ENCODE measurements around the gene HMG20B. TPM values are rescaled to one million over a fixed set of nuclear protein-coding genes. Genes with fewer than 3 reads are reported as not detected.

Gene HMG20B
- polyA plus RNA-seq, 1 donor from 2014 or later, result 22.6 TPM

DNA sequence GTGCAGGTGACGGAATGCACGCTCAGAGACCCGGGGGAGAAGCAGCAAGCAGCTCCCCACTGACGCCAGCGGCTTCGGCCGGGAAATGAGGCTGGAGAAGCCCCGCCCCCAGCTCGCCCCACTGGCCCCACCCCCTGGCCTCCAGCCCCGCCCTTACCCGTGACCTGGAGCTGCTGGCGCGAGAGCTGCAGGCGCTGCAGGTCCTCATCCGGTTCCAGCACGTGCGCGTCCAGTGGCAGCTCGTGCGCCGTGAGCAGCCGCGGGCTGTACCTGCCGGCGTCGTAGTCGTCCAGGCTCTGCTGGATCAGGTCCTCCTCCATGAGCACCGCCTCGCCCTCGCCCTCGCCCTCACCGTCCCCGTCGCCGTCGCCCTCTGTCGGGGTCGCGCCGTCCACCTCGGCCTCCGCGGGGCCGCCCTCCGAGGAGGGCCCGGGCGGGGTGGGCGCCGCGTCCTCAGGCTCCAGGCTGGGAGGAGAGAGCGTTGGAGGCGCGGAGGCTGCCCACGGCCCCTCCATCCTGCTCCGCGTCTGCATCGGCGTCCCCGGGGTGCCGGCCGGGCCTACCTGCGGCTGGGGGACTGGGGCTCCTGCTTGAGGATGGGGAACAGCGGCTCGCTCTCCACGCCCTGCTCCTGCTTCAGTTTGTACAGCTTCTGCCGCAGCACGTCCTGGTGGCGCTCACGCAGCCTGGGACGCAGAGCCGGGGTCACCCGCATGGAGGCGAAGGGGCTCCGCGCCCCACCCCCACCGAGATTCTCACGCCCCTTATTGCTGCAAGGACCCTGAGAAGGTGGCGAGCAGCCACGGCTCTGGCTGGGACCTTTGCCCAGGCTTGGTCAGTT is 40.4 kb downstream of the HMG20B start:
- Histone ChIP-seq H3K36me3 (ENCODE audit: insufficient read depth, low read length) (no peaks in the 10 kb centered on the region), H3K27me3 (ENCODE audit: insufficient read depth, low read depth, low read length) (peaks cover under 1% of the 10 kb centered on the region), H3K79me2 (replicated peaks; ENCODE audit: insufficient read depth, low read length) (no peaks in the 10 kb centered on the region), H4K20me1 (ENCODE audit: insufficient read depth) (no peaks in the 10 kb centered on the region), H3F3A (ENCODE audit: insufficient read depth, low read length, poor library complexity, severe bottlenecking) (no peaks in the 10 kb centered on the region), H2AFZ (ENCODE audit: low read depth, low read length) (no peak overlapping the region), H3K4me2 (ENCODE audit: low read length) (no peak overlapping the region), H3K4me3 (ENCODE audit: low read length) (no peak overlapping the region), H3K27ac (ENCODE audit: low read length) (no peak overlapping the region), H3K9me3 (ENCODE audit: low read length) (no peaks in the 10 kb centered on the region), H3K9ac (ENCODE audit: low read length) (no peak overlapping the region), H3K9me2 (ENCODE audit: insufficient read depth, low read length) (no peaks in the 10 kb centered on the region)
- no peak for TF ChIP-seq SMC3 (conservative IDR thresholded peaks at IDR 0.05; ENCODE audit: poor library complexity)
- TF ChIP-seq, protein P1, sequence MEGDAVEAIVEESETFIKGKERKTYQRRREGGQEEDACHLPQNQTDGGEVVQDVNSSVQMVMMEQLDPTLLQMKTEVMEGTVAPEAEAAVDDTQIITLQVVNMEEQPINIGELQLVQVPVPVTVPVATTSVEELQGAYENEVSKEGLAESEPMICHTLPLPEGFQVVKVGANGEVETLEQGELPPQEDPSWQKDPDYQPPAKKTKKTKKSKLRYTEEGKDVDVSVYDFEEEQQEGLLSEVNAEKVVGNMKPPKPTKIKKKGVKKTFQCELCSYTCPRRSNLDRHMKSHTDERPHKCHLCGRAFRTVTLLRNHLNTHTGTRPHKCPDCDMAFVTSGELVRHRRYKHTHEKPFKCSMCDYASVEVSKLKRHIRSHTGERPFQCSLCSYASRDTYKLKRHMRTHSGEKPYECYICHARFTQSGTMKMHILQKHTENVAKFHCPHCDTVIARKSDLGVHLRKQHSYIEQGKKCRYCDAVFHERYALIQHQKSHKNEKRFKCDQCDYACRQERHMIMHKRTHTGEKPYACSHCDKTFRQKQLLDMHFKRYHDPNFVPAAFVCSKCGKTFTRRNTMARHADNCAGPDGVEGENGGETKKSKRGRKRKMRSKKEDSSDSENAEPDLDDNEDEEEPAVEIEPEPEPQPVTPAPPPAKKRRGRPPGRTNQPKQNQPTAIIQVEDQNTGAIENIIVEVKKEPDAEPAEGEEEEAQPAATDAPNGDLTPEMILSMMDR (IDR thresholded peaks at IDR 0.05; ENCODE audit: poor library complexity, severe bottlenecking), result no peak
- no peak for TF ChIP-seq POLR2AphosphoS5 (IDR thresholded peaks at IDR 0.05)
- TF ChIP-seq TAF1 (IDR thresholded peaks at IDR 0.05; ENCODE audit: low read depth), result no peak
- TF ChIP-seq RAD21 (conservative IDR thresholded peaks at IDR 0.05), result no peak
- TF ChIP-seq, protein P2, sequence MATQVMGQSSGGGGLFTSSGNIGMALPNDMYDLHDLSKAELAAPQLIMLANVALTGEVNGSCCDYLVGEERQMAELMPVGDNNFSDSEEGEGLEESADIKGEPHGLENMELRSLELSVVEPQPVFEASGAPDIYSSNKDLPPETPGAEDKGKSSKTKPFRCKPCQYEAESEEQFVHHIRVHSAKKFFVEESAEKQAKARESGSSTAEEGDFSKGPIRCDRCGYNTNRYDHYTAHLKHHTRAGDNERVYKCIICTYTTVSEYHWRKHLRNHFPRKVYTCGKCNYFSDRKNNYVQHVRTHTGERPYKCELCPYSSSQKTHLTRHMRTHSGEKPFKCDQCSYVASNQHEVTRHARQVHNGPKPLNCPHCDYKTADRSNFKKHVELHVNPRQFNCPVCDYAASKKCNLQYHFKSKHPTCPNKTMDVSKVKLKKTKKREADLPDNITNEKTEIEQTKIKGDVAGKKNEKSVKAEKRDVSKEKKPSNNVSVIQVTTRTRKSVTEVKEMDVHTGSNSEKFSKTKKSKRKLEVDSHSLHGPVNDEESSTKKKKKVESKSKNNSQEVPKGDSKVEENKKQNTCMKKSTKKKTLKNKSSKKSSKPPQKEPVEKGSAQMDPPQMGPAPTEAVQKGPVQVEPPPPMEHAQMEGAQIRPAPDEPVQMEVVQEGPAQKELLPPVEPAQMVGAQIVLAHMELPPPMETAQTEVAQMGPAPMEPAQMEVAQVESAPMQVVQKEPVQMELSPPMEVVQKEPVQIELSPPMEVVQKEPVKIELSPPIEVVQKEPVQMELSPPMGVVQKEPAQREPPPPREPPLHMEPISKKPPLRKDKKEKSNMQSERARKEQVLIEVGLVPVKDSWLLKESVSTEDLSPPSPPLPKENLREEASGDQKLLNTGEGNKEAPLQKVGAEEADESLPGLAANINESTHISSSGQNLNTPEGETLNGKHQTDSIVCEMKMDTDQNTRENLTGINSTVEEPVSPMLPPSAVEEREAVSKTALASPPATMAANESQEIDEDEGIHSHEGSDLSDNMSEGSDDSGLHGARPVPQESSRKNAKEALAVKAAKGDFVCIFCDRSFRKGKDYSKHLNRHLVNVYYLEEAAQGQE (IDR thresholded peaks at IDR 0.05; ENCODE audit: borderline replicate concordance), result no peak
- TF ChIP-seq EZH2 (IDR thresholded peaks at IDR 0.05; ENCODE audit: borderline replicate concordance, insufficient read depth, low read length, poor library complexity, severe bottlenecking), result no peak
- TF ChIP-seq MXI1 (conservative IDR thresholded peaks at IDR 0.05; ENCODE audit: poor library complexity, severe bottlenecking), result no peak
- TF ChIP-seq EP300 (conservative IDR thresholded peaks at IDR 0.05; ENCODE audit: poor library complexity, severe bottlenecking), result no peak

DNA sequence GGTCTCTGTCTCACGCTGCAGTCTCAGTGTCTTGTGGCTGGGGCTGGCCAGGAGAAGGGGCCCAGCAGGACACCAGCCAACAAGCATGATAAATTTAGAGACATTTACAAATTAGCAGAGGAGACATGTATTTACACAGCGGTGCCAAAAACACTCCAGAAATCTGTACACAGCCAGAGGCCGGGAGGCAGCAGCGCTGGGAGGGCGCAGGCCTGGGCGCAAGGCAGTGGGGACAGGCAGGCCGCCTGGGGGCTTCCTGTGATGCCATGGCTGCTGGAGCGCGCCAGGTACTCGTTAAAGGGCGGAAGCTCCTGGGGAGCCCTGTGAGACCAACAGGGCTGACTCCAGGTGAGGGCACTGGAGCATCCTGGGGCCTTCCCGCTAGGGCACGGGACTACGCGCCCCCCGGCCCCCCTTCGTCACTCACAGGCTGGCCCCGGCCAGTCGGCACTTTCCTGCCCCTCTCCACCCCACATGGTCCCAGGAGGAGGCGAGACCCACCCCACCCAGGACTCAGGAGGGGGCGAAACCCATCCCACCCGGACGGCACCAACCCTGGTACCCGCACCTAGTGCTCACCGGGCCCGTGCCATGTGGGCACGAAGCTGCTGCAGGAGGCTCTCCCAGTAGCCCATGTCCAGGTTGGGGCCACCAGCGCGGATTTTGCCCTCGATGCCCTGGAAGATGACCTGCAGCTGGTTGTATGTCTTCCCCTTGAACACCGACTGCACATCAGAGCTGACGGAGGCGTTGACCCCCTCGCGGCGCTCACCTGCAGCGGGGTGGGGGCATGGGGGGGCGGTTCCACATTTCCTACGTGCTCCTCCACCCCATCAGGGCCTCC is 41.3 kb downstream of the HMG20B start:
- no peaks in the 10 kb centered on the region for H4K20me1 ChIP-seq (ENCODE audit: insufficient read depth)
- H3K36me3 ChIP-seq (ENCODE audit: insufficient read depth, low read length), result no peaks in the 10 kb centered on the region
- no peaks in the 10 kb centered on the region for H3K79me2 ChIP-seq (replicated peaks; ENCODE audit: insufficient read depth, low read length)
- H3K9me2 ChIP-seq (ENCODE audit: insufficient read depth, low read length), result no peaks in the 10 kb centered on the region
- no peak overlapping the region for H3K4me3 ChIP-seq (ENCODE audit: low read length)
- no peaks in the 10 kb centered on the region for H3K27me3 ChIP-seq (ENCODE audit: insufficient read depth, low read depth, low read length)
- H3K4me2 ChIP-seq (ENCODE audit: low read length), result no peak overlapping the region
- H3F3A ChIP-seq (ENCODE audit: insufficient read depth, low read length, poor library complexity, severe bottlenecking), result no peaks in the 10 kb centered on the region
- TF ChIP-seq POLR2AphosphoS5 (IDR thresholded peaks at IDR 0.05) (no peak), EZH2 (IDR thresholded peaks at IDR 0.05; ENCODE audit: borderline replicate concordance, insufficient read depth, low read length, poor library complexity, severe bottlenecking) (no peak), SMC3 (conservative IDR thresholded peaks at IDR 0.05; ENCODE audit: poor library complexity) (no peak), MXI1 (conservative IDR thresholded peaks at IDR 0.05; ENCODE audit: poor library complexity, severe bottlenecking) (no peak), EP300 (conservative IDR thresholded peaks at IDR 0.05; ENCODE audit: poor library complexity, severe bottlenecking) (no peak), RAD21 (conservative IDR thresholded peaks at IDR 0.05) (no peak), TAF1 (IDR thresholded peaks at IDR 0.05; ENCODE audit: low read depth) (no peak)
- TF ChIP-seq, protein P1 (IDR thresholded peaks at IDR 0.05; ENCODE audit: poor library complexity, severe bottlenecking), result no peak
- TF ChIP-seq, protein P2 (IDR thresholded peaks at IDR 0.05; ENCODE audit: borderline replicate concordance), result no peak
- H3K9ac ChIP-seq (ENCODE audit: low read length), result no peak overlapping the region
- no peaks in the 10 kb centered on the region for H3K9me3 ChIP-seq (ENCODE audit: low read length)
- H3K27ac ChIP-seq (ENCODE audit: low read length), result no peak overlapping the region
- no peak overlapping the region for H2AFZ ChIP-seq (ENCODE audit: low read depth, low read length)
